Heart left ventricle (tissue), 16 donors: ENCODE measurements around the gene AP1G2. TPM values are rescaled to one million over a fixed set of nuclear protein-coding genes. Genes with fewer than 3 reads are reported as not detected.

Experiments used
- ATAC-seq, 4 donors: fragments of 200-7000 bp; cut with Tn5 transposase; one replicate each; pipeline ENCODE4 v1.9.1; 2020 to 2022; ENCODE audit warnings: moderate library complexity in 4 of 4, mild to moderate bottlenecking in 3 of 4, moderate number of reproducible peaks in 1 of 4
- DNase-seq, 5 donors: peaks; one replicate each; pipeline ENCODE4 v3.0.0-alpha.2; 2020
- H3K27ac ChIP-seq, 12 donors: fragments of 200-600 bp; sonication (generic) in 4 of 12; one replicate each; pipeline versions ENCODE4 v1.5.0 to v1.8.0; 2016 to 2022; ENCODE audit warnings: mild to moderate bottlenecking in 2 of 12
- H3K27me3 ChIP-seq, 9 donors: fragments of 200-600 bp; sonication (generic) in 2 of 9; one replicate each; pipeline versions ENCODE4 v1.5.1 to v1.8.0; 2016 to 2022; ENCODE audit warnings: mild to moderate bottlenecking in 3 of 9
- H3K36me3 ChIP-seq, 9 donors: fragments of 200-600 bp; sonication (generic) in 2 of 9; one replicate each; pipeline versions ENCODE4 v1.5.0 to v1.8.0; 2018 to 2022; ENCODE audit warnings: mild to moderate bottlenecking in 2 of 9
- H3K4me1 ChIP-seq, 12 donors: fragments of 200-600 bp; sonication (generic) in 4 of 12; one replicate each; pipeline versions ENCODE4 v1.5.0 to v1.8.0; 2016 to 2022; ENCODE audit warnings: mild to moderate bottlenecking in 3 of 12
- H3K4me3 ChIP-seq, 12 donors: fragments of 200-600 bp; sonication (generic) in 4 of 12; one replicate each; pipeline versions ENCODE4 v1.5.0 to v1.8.0; 2017 to 2022; ENCODE audit warnings: mild to moderate bottlenecking in 9 of 12, moderate library complexity in 4 of 12
- H3K9me3 ChIP-seq, 12 donors: fragments of 200-600 bp; sonication (generic) in 4 of 12; one replicate each; pipeline versions ENCODE4 v1.5.0 to v1.8.0; 2016 to 2022; ENCODE audit warnings: mild to moderate bottlenecking in 1 of 12
- CTCF ChIP-seq, 12 donors: fragments of 200-600 bp; sonication (generic) in 4 of 12; IDR thresholded peaks; one replicate each; pipeline versions ENCODE4 v1.5.0 to v1.8.0; 2018 to 2022; ENCODE audit warnings: antibody characterized with exemption in 12 of 12, mild to moderate bottlenecking in 5 of 12
- POLR2A ChIP-seq, 2 donors: fragments of 450-650 bp; IDR thresholded peaks; one replicate each; pipeline ENCODE4 v1.6.1; 2017; ENCODE audit warnings: antibody characterized with exemption in 2 of 2, mild to moderate bottlenecking in 2 of 2, moderate library complexity in 2 of 2
- WGBS, 4 donors: extraction: QIAGEN DNeasy Blood & Tissue Kit in 2 of 4; methylation state at CpG; one replicate each; pipeline versions ENCODE4 v1.1.5 to v1.1.7; 2013 to 2018; 5-methylcytosine and 5-hydroxymethylcytosine counted together
- intact Hi-C, 10 donors: fragments of 100-400 bp; cut with DNase I; formaldehyde crosslinking; loops; one replicate each; pipeline versions ENCODE4 v1.11.1 to v1.14.2; 2022
- polyA plus RNA-seq, 2 donors: library from polyadenylated mRNA; stranded (reverse); fragments of 200-250 nt; gene quantifications; one replicate each; pipeline ENCODE4 v1.2.3, GENCODE V29; 2013
- total RNA-seq, 9 donors: library from RNA; depleted of rRNA in 2 of 9; stranded (reverse); fragments of >200 nt in 2 of 9; fragmentation: NEBNext Ultra II Directional in 3 of 9; extraction: Animal tissue kit (Norgen Biotek cat#: 25700) in 3 of 9; gene quantifications; one replicate each; pipeline versions ENCODE4 v1.1.0 to v1.2.4, GENCODE V29; 2016 to 2023
- donor health status: ischemic (EF 13 %, LVEDD 7.1; RV severe dilation, severe dysfunction).
- donor health status: healthy with polysubstance abuse.
- donor health status: DM: no; HTN: yes; CAD: no.
- donor health status: DM: no; HTN: no; CAD: no.
- donor health status: ischemic (EF 25% LVEDD 6.9; RV normal size, moderate dysfunction).
- donor health status: ischemic (EF 25% LVEDD 5.7; RV mildly dilated, moderate dysfunction).
- donor health status: healthy.
- donor health status: DM: yes; HTN: yes; CAD: no.
- donor health status: ischemic (EF 35%, LVEDD 5.7; RV mildly dilated, moderate dysfunction).
- donor health status: nonischemic (EF 11% LVEDD 7.7; RV severe dilation, severe dysfunction).
- donor health status: DM: yes; HTN: yes; CAD: no.
- donor health status: PGD.
- donor health status: ischemic (EF 29% LVEDD 5.4; RV normal size, mild dysfunction).
- donor health status: nonischemic (EF 23%, LVEDD 6.1; RV moderate dilation, normal function).

The AP1G2 gene
- total and polyA plus RNA-seq, 11 donors, result 7.2 to 33.8 (median 11.6) TPM

GRCh38 chr14:23533652-23534435 is 33.7 kb downstream of the AP1G2 start:
- H3K27ac ChIP-seq, result no peak overlapping the region
- H3K36me3 ChIP-seq, result no peaks in the 10 kb centered on the region
- H3K27me3 ChIP-seq, result no peaks in the 10 kb centered on the region
- H3K4me3 ChIP-seq, result no peak overlapping the region
- no peaks in the 10 kb centered on the region for H3K9me3 ChIP-seq
- DNase-seq, result no peak
- no peak for ATAC-seq
- intact Hi-C loops, result loop anchor here in 1 of 10 donors (10.0 kb wide), 1 partner anchor 49 kb away; no protein-coding TSS in a partner anchor
- no peak for TF ChIP-seq POLR2A (IDR thresholded peaks at IDR 0.05)
- TF ChIP-seq CTCF (IDR thresholded peaks at IDR 0.05), result no peak
- H3K4me1 ChIP-seq, result peaks cover 0 to 5% (median 0%) of the 10 kb centered on the region in 12 donors
- 94 to 96% (median 95%) methylated on average over 8 to 16 of the region's 16 CpGs for WGBS, 4 donors

- DNase-seq (no peak), ATAC-seq (no peak)
- no peak for TF ChIP-seq POLR2A (IDR thresholded peaks at IDR 0.05)
- TF ChIP-seq CTCF (IDR thresholded peaks at IDR 0.05), result no peak
- H3K27ac ChIP-seq, result no peak overlapping the region
- no peaks in the 10 kb centered on the region for H3K36me3 ChIP-seq
- no peak overlapping the region for H3K4me3 ChIP-seq
- no peaks in the 10 kb centered on the region for H3K27me3 ChIP-seq
- WGBS, 4 donors, result 95 to 96% (median 95%) methylated on average over 6 to 7 of the region's 7 CpGs
- no peaks in the 10 kb centered on the region for H3K9me3 ChIP-seq
- H3K4me1 ChIP-seq, result peaks cover 0 to 5% (median 0%) of the 10 kb centered on the region in 12 donors
- intact Hi-C loops, result loop anchor here in 1 of 10 donors (10.0 kb wide), 1 partner anchor 48 kb away; no protein-coding TSS in a partner anchor
Observed at GRCh38 chr14:23532658-23533057, 34.9 kb downstream of the AP1G2 start.

GRCh38 chr14:23531391-23531790 is 36.2 kb downstream of the AP1G2 start:
- Histone ChIP-seq H3K36me3 (no peaks in the 10 kb centered on the region), H3K4me1 (peaks cover 0 to 5% (median 0%) of the 10 kb centered on the region in 12 donors), H3K27me3 (no peaks in the 10 kb centered on the region), H3K4me3 (no peak overlapping the region), H3K9me3 (no peaks in the 10 kb centered on the region), H3K27ac (no peak overlapping the region)
- ATAC-seq (no peak), DNase-seq (no peak)
- no peak for TF ChIP-seq CTCF (IDR thresholded peaks at IDR 0.05)
- no peak for TF ChIP-seq POLR2A (IDR thresholded peaks at IDR 0.05)
- intact Hi-C loops, result loop anchor here in 1 of 10 donors (10.0 kb wide), 1 partner anchor 47 kb away; no protein-coding TSS in a partner anchor
- 89 to 93% (median 91%) methylated on average over 12 of the region's 12 CpGs for WGBS, 4 donors

GRCh38 chr14:23530375-23531055 is 37.1 kb downstream of the AP1G2 start:
- DNase-seq, result no peak
- Histone ChIP-seq H3K36me3 (no peaks in the 10 kb centered on the region), H3K9me3 (no peaks in the 10 kb centered on the region), H3K4me3 (no peak overlapping the region), H3K27ac (peak overlapping the region in 1 of 12 donors; percentile 24), H3K27me3 (no peaks in the 10 kb centered on the region), H3K4me1 (peaks cover 0 to 5% (median 0%) of the 10 kb centered on the region in 12 donors)
- 73 to 77% (median 75%) methylated on average over 10 of the region's 10 CpGs for WGBS, 4 donors
- intact Hi-C loops, result loop anchor here in 1 of 10 donors (10.0 kb wide), 1 partner anchor 46 kb away; no protein-coding TSS in a partner anchor
- peak in 1 of 4 donors; percentile 39 for ATAC-seq
- TF ChIP-seq POLR2A (IDR thresholded peaks at IDR 0.05) (no peak), CTCF (IDR thresholded peaks at IDR 0.05) (no peak)
